Measurements from ENCODE around the gene EIF4E1B.

DNA sequence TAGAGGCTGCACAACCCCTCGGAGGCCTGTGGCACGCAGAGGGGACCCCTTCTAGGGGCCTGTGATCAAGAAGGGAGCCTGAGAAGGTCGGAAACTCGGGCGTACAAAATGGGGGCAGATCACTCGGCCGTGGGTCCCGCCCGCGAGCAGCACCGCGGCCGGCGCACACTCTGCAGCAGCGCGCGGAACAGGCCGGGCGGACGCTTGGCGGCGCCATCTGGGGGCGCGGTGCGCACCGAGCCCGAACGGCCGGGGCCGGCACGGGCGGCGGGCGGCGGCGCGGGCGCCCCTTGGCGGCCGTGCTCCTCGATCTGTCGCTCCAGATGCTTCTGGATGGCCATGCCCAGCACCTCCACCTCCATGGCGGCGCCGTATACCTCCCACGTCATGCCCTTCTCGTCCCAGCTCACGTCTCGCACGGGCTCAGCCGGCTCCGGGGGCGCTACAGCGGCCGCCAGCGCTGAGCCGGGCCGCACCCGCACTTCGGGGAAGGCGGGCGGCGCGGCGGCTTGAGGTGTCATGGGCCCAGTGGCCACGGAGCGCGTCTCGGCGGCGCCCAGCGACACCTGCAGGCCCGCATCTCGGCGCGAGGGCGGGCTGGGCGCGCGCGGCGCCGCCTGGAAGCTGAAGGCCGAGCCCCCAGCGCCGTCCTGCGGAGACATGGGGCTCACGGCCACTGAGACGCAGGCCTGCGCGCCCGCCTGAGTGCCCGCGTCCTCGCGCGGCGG is 33.6 kb upstream of the EIF4E1B start:
- TF ChIP-seq POLR2A (IDR thresholded peaks at IDR 0.05): no peak
- TF ChIP-seq, protein P1, sequence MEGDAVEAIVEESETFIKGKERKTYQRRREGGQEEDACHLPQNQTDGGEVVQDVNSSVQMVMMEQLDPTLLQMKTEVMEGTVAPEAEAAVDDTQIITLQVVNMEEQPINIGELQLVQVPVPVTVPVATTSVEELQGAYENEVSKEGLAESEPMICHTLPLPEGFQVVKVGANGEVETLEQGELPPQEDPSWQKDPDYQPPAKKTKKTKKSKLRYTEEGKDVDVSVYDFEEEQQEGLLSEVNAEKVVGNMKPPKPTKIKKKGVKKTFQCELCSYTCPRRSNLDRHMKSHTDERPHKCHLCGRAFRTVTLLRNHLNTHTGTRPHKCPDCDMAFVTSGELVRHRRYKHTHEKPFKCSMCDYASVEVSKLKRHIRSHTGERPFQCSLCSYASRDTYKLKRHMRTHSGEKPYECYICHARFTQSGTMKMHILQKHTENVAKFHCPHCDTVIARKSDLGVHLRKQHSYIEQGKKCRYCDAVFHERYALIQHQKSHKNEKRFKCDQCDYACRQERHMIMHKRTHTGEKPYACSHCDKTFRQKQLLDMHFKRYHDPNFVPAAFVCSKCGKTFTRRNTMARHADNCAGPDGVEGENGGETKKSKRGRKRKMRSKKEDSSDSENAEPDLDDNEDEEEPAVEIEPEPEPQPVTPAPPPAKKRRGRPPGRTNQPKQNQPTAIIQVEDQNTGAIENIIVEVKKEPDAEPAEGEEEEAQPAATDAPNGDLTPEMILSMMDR (IDR thresholded peaks at IDR 0.05): no peak

All from lower leg skin (tissue), 3 donors.